Measurements from ENCODE around the gene PCNX2.

PCNX2 gene

GRCh38 chr1:233233508-233234040, 62.0 kb downstream of the PCNX2 start:
- no peak overlapping the region for H3K4me3 ChIP-seq (ENCODE audit: low read length, poor library complexity, severe bottlenecking)
- no peaks in the 10 kb centered on the region for H3K9me3 ChIP-seq (ENCODE audit: insufficient read depth, low read depth, low read length)
- no peak overlapping the region for H3K4me2 ChIP-seq (ENCODE audit: low read depth, low read length, poor library complexity, severe bottlenecking)
- H3K4me1 ChIP-seq (ENCODE audit: insufficient read depth, low read length, poor library complexity, severe bottlenecking), result no peaks in the 10 kb centered on the region
- H2AFZ ChIP-seq (ENCODE audit: low read length), result no peak overlapping the region
- TF ChIP-seq CTCF (conservative IDR thresholded peaks at IDR 0.05; ENCODE audit: low read length), result no peak
- TF ChIP-seq EZH2phosphoT487 (IDR thresholded peaks at IDR 0.05; ENCODE audit: borderline replicate concordance), result no peak
- H3K27me3 ChIP-seq (ENCODE audit: insufficient read depth, low read length, poor library complexity, severe bottlenecking), result no peaks in the 10 kb centered on the region
- no peaks in the 10 kb centered on the region for H3K9me2 ChIP-seq (replicated peaks; ENCODE audit: low read depth, low read length)
- no peak overlapping the region for H3K9ac ChIP-seq (ENCODE audit: low read depth, low read length, poor library complexity, severe bottlenecking)
- H3K79me2 ChIP-seq (ENCODE audit: insufficient read depth, low read length), result no peaks in the 10 kb centered on the region
- no peaks in the 10 kb centered on the region for H3F3A ChIP-seq (ENCODE audit: low read depth)
- no peaks in the 10 kb centered on the region for H4K20me1 ChIP-seq (ENCODE audit: insufficient read depth, low read length, poor library complexity, severe bottlenecking)
- H3K36me3 ChIP-seq (ENCODE audit: insufficient read depth, low read length), result no peaks in the 10 kb centered on the region; the same call in 1 of the 2 replicates

- no peak overlapping the region for H2AFZ ChIP-seq (ENCODE audit: low read length)
- no peak overlapping the region for H3K4me2 ChIP-seq (ENCODE audit: low read depth, low read length, poor library complexity, severe bottlenecking)
- H3K4me3 ChIP-seq (ENCODE audit: low read length, poor library complexity, severe bottlenecking), result no peak overlapping the region
- no peaks in the 10 kb centered on the region for H3F3A ChIP-seq (ENCODE audit: low read depth)
- no peaks in the 10 kb centered on the region for H3K79me2 ChIP-seq (ENCODE audit: insufficient read depth, low read length)
- H3K27me3 ChIP-seq (ENCODE audit: insufficient read depth, low read length, poor library complexity, severe bottlenecking), result no peaks in the 10 kb centered on the region
- no peak for TF ChIP-seq EZH2phosphoT487 (IDR thresholded peaks at IDR 0.05; ENCODE audit: borderline replicate concordance)
- no peaks in the 10 kb centered on the region for H3K9me2 ChIP-seq (replicated peaks; ENCODE audit: low read depth, low read length)
- no peaks in the 10 kb centered on the region for H4K20me1 ChIP-seq (ENCODE audit: insufficient read depth, low read length, poor library complexity, severe bottlenecking)
- H3K9ac ChIP-seq (ENCODE audit: low read depth, low read length, poor library complexity, severe bottlenecking), result no peak overlapping the region
- no peaks in the 10 kb centered on the region; the same call in 1 of the 2 replicates for H3K36me3 ChIP-seq (ENCODE audit: insufficient read depth, low read length)
- no peaks in the 10 kb centered on the region for H3K4me1 ChIP-seq (ENCODE audit: insufficient read depth, low read length, poor library complexity, severe bottlenecking)
- no peaks in the 10 kb centered on the region for H3K9me3 ChIP-seq (ENCODE audit: insufficient read depth, low read depth, low read length)
Observed at GRCh38 chr1:233230011-233230410, 65.5 kb downstream of the PCNX2 start.

GRCh38 chr1:233229288-233229687, 66.2 kb downstream of the PCNX2 start:
- no peak overlapping the region for H2AFZ ChIP-seq (ENCODE audit: low read length)
- H3F3A ChIP-seq (ENCODE audit: low read depth), result no peaks in the 10 kb centered on the region
- H3K79me2 ChIP-seq (ENCODE audit: insufficient read depth, low read length), result no peaks in the 10 kb centered on the region
- no peaks in the 10 kb centered on the region for H3K9me2 ChIP-seq (replicated peaks; ENCODE audit: low read depth, low read length)
- H3K9me3 ChIP-seq (ENCODE audit: insufficient read depth, low read depth, low read length), result no peaks in the 10 kb centered on the region
- no peaks in the 10 kb centered on the region for H3K27me3 ChIP-seq (ENCODE audit: insufficient read depth, low read length, poor library complexity, severe bottlenecking)
- no peaks in the 10 kb centered on the region for H3K4me1 ChIP-seq (ENCODE audit: insufficient read depth, low read length, poor library complexity, severe bottlenecking)
- no peak overlapping the region for H3K4me2 ChIP-seq (ENCODE audit: low read depth, low read length, poor library complexity, severe bottlenecking)
- no peak overlapping the region for H3K4me3 ChIP-seq (ENCODE audit: low read length, poor library complexity, severe bottlenecking)
- TF ChIP-seq EZH2phosphoT487 (IDR thresholded peaks at IDR 0.05; ENCODE audit: borderline replicate concordance) (no peak), CTCF (conservative IDR thresholded peaks at IDR 0.05; ENCODE audit: low read length) (no peak)
- H4K20me1 ChIP-seq (ENCODE audit: insufficient read depth, low read length, poor library complexity, severe bottlenecking), result no peaks in the 10 kb centered on the region
- H3K9ac ChIP-seq (ENCODE audit: low read depth, low read length, poor library complexity, severe bottlenecking), result no peak overlapping the region
- no peaks in the 10 kb centered on the region for H3K36me3 ChIP-seq (ENCODE audit: insufficient read depth, low read length)

GRCh38 chr1:233227930-233228465, 67.5 kb downstream of the PCNX2 start:
- Histone ChIP-seq H3K9me3 (ENCODE audit: insufficient read depth, low read depth, low read length) (no peaks in the 10 kb centered on the region), H3K36me3 (ENCODE audit: insufficient read depth, low read length) (no peaks in the 10 kb centered on the region), H3K9me2 (replicated peaks; ENCODE audit: low read depth, low read length) (no peaks in the 10 kb centered on the region), H3K4me2 (ENCODE audit: low read depth, low read length, poor library complexity, severe bottlenecking) (no peak overlapping the region), H3K9ac (ENCODE audit: low read depth, low read length, poor library complexity, severe bottlenecking) (no peak overlapping the region), H3K27me3 (ENCODE audit: insufficient read depth, low read length, poor library complexity, severe bottlenecking) (no peaks in the 10 kb centered on the region), H3K79me2 (ENCODE audit: insufficient read depth, low read length) (no peaks in the 10 kb centered on the region), H3K4me3 (ENCODE audit: low read length, poor library complexity, severe bottlenecking) (no peak overlapping the region), H3F3A (ENCODE audit: low read depth) (no peaks in the 10 kb centered on the region), H2AFZ (ENCODE audit: low read length) (no peak overlapping the region), H4K20me1 (ENCODE audit: insufficient read depth, low read length, poor library complexity, severe bottlenecking) (no peaks in the 10 kb centered on the region), H3K4me1 (ENCODE audit: insufficient read depth, low read length, poor library complexity, severe bottlenecking) (no peaks in the 10 kb centered on the region)
- TF ChIP-seq EZH2phosphoT487 (IDR thresholded peaks at IDR 0.05; ENCODE audit: borderline replicate concordance) (no peak), CTCF (conservative IDR thresholded peaks at IDR 0.05; ENCODE audit: low read length) (no peak)

Measured in Loucy (cell line).